DOHH2 (cell line): ENCODE measurements around the gene VSX1.

Experiments
- H3F3A ChIP-seq: fragments of 200-600 bp; sonication (generic), shearing (Covaris generic); 2 replicates; pipeline ENCODE4 v1.6.0; 2016; ENCODE audit warnings: antibody characterized with exemption, mild to moderate bottlenecking; ENCODE audit not compliant: control insufficient read depth, insufficient read depth
- H3K27ac ChIP-seq: fragments of 200-600 bp; sonication (generic); 2 replicates; pipeline ENCODE4 v1.5.1; 2014; ENCODE audit warnings: low read depth, mild to moderate bottlenecking, low read length, moderate library complexity
- H3K27me3 ChIP-seq: fragments of 200-600 bp; sonication (generic); 2 replicates; pipeline ENCODE4 v1.6.1; 2014; ENCODE audit warnings: mild to moderate bottlenecking, low read length, mixed read lengths; ENCODE audit not compliant: control insufficient read depth
- H3K36me3 ChIP-seq: fragments of 200-600 bp; sonication (generic); 2 replicates; pipeline ENCODE4 v1.6.1; 2014; ENCODE audit warnings: mild to moderate bottlenecking, low read length, moderate library complexity, mixed read lengths; ENCODE audit not compliant: control insufficient read depth
- H3K4me1 ChIP-seq: fragments of 200-600 bp; sonication (generic); 2 replicates; pipeline ENCODE4 v1.6.1; 2014; ENCODE audit warnings: mild to moderate bottlenecking, low read length, mixed read lengths; ENCODE audit not compliant: control insufficient read depth
- H3K4me2 ChIP-seq: fragments of 200-600 bp; sonication (generic); 2 replicates; pipeline ENCODE4 v1.6.0; 2014; ENCODE audit warnings: mild to moderate bottlenecking, low read length, moderate library complexity
- H3K4me3 ChIP-seq: fragments of 200-600 bp; sonication (generic); 2 replicates; pipeline ENCODE4 v1.5.1; 2014; ENCODE audit warnings: mild to moderate bottlenecking, low read length, mixed read lengths
- H3K79me2 ChIP-seq: fragments of 200-600 bp; sonication (generic); 2 replicates; pipeline ENCODE4 v1.6.1; 2014; ENCODE audit warnings: mild to moderate bottlenecking, low read length, mixed read lengths; ENCODE audit not compliant: control insufficient read depth
- H3K9me2 ChIP-seq: fragments of 200-600 bp; sonication (generic); replicated peaks from 2 replicates; pipeline ENCODE4 v1.6.1; 2014; ENCODE audit warnings: mild to moderate bottlenecking, low read length, mixed read lengths; ENCODE audit not compliant: control insufficient read depth
- H3K9me3 ChIP-seq: fragments of 200-600 bp; sonication (generic); 2 replicates; pipeline ENCODE4 v1.6.1; 2014; ENCODE audit warnings: antibody characterized with exemption, low read length, mixed read lengths; ENCODE audit not compliant: control insufficient read depth, insufficient read depth
- H4K20me1 ChIP-seq: fragments of 200-600 bp; sonication (generic); 2 replicates; pipeline ENCODE4 v1.6.0; 2014; ENCODE audit warnings: low read depth, mild to moderate bottlenecking, antibody characterized with exemption, low read length, moderate library complexity; ENCODE audit not compliant: control insufficient read depth, insufficient read depth
- CTCF ChIP-seq: fragments of 200-600 bp; sonication (generic); IDR thresholded peaks from one replicate; pipeline ENCODE4 v1.5.1; 2014; ENCODE audit warnings: antibody characterized with exemption, mild to moderate bottlenecking, low read depth, low read length; ENCODE audit not compliant: poor library complexity, severe bottlenecking
- EZH2phosphoT487 ChIP-seq: fragments of 200-600 bp; sonication (generic); IDR thresholded peaks from 2 replicates; pipeline ENCODE4 v1.6.1; 2017; ENCODE audit warnings: borderline replicate concordance, mild to moderate bottlenecking, antibody characterized with exemption, low read length, moderate library complexity, mixed read lengths

Gene VSX1

GRCh38 chr20:25081730-25082497 lies at the start of gene VSX1:
Gene VSX1, minus strand, starts transcription at chr20:25082141. Its CDS starts 45 bp downstream, at chr20:25082096.
- Histone ChIP-seq H3K79me2 (no peaks in the 10 kb centered on the region), H3K9me2 (no peaks in the 10 kb centered on the region), H3K36me3 (no peaks in the 10 kb centered on the region), H3K27ac (no peak within 1 kb of the TSS), H3K4me1 (no peaks in the 10 kb centered on the region), H3K9me3 (no peaks in the 10 kb centered on the region), H3K4me3 (no peak within 1 kb of the TSS), H3F3A (no peaks in the 10 kb centered on the region), H3K27me3 (peaks cover 23% of the 10 kb centered on the region), H3K4me2 (no peak within 1 kb of the TSS), H4K20me1 (no peaks in the 10 kb centered on the region)
- no peak for TF ChIP-seq EZH2phosphoT487

- TF ChIP-seq EZH2phosphoT487 (no peak), CTCF (no peak)
- Histone ChIP-seq H3K79me2 (no peaks in the 10 kb centered on the region), H3K36me3 (no peaks in the 10 kb centered on the region)
These were observed 48.0 kb upstream of the VSX1 start for GRCh38 chr20:25129908-25130307.

GRCh38 chr20:25129428-25129827 lies 47.5 kb upstream of the VSX1 start:
- H3K4me1 ChIP-seq, result no peaks in the 10 kb centered on the region
- no peaks in the 10 kb centered on the region for H3F3A ChIP-seq
- no peaks in the 10 kb centered on the region for H3K9me3 ChIP-seq
- no peak overlapping the region for H3K4me3 ChIP-seq
- no peak overlapping the region for H3K4me2 ChIP-seq
- no peaks in the 10 kb centered on the region for H4K20me1 ChIP-seq
- H3K27me3 ChIP-seq, result peaks cover 2% of the 10 kb centered on the region; the same call in 1 of the 2 replicates
- TF ChIP-seq CTCF (no peak), EZH2phosphoT487 (no peak)
- no peak overlapping the region for H3K27ac ChIP-seq
- H3K9me2 ChIP-seq, result no peaks in the 10 kb centered on the region
- H3K79me2 ChIP-seq, result no peaks in the 10 kb centered on the region
- H3K36me3 ChIP-seq, result no peaks in the 10 kb centered on the region

More at GRCh38 chr20:25129908-25130307, 48.0 kb upstream of the VSX1 start:
- no peaks in the 10 kb centered on the region for H4K20me1 ChIP-seq
- no peak overlapping the region for H3K27ac ChIP-seq
- no peaks in the 10 kb centered on the region for H3K4me1 ChIP-seq
- 0 out of 2 replicates have a peak, but pooled peaks cover 2% of the 10 kb centered on the region for H3K27me3 ChIP-seq
- no peak overlapping the region for H3K4me3 ChIP-seq
- H3K4me2 ChIP-seq, result no peak overlapping the region
- H3K9me3 ChIP-seq, result no peaks in the 10 kb centered on the region
- no peaks in the 10 kb centered on the region for H3K9me2 ChIP-seq
- no peaks in the 10 kb centered on the region for H3F3A ChIP-seq

- no peaks in the 10 kb centered on the region for H3F3A ChIP-seq
- no peaks in the 10 kb centered on the region for H3K4me1 ChIP-seq
- H3K4me2 ChIP-seq, result no peak overlapping the region
- H3K9me3 ChIP-seq, result no peaks in the 10 kb centered on the region
- H3K79me2 ChIP-seq, result no peaks in the 10 kb centered on the region
- peaks cover 9% of the 10 kb centered on the region; the same call in 1 of the 2 replicates for H3K27me3 ChIP-seq
- TF ChIP-seq CTCF, result no peak
- TF ChIP-seq EZH2phosphoT487, result no peak
- no peaks in the 10 kb centered on the region for H4K20me1 ChIP-seq
- no peak overlapping the region for H3K27ac ChIP-seq
- H3K4me3 ChIP-seq, result no peak overlapping the region
- H3K36me3 ChIP-seq, result no peaks in the 10 kb centered on the region
- H3K9me2 ChIP-seq, result no peaks in the 10 kb centered on the region
These were observed 46.7 kb upstream of the VSX1 start for GRCh38 chr20:25128649-25129048.
